HUES64 (cell line): ENCODE data around the gene MYO18B.

ENCODE experiments used
- H3K27ac ChIP-seq: 2 replicates; pipeline ENCODE4 v1.7.0; 2013; ENCODE audit warnings: low read depth, low read length, inconsistent platforms
- H3K27me3 ChIP-seq: 2 replicates; pipeline ENCODE4 v1.6.1; 2013; ENCODE audit warnings: mild to moderate bottlenecking, low read length; ENCODE audit not compliant: insufficient read depth
- H3K36me3 ChIP-seq: 2 replicates; pipeline ENCODE4 v1.6.1; 2013; ENCODE audit warnings: mild to moderate bottlenecking, low read length; ENCODE audit not compliant: insufficient read depth
- H3K4me1 ChIP-seq: 2 replicates; pipeline ENCODE4 v1.6.1; 2013; ENCODE audit warnings: mild to moderate bottlenecking, low read length, moderate library complexity; ENCODE audit not compliant: insufficient read depth
- H3K4me3 ChIP-seq: 2 replicates; pipeline ENCODE4 v1.5.1; 2013; ENCODE audit warnings: mild to moderate bottlenecking, low read length, moderate library complexity
- H3K9ac ChIP-seq: 2 replicates; pipeline ENCODE4 v1.6.1; 2013; ENCODE audit warnings: mild to moderate bottlenecking, low read depth, low read length
- H3K9me3 ChIP-seq: 2 replicates; pipeline ENCODE4 v1.6.1; 2013; ENCODE audit warnings: low read depth, low read length; ENCODE audit not compliant: insufficient read depth
- WGBS: fragments of 150-250, 120-280 bp; methylation state at CpG from one replicate; pipeline ENCODE4 v1.1.7; 2013; ENCODE audit warnings: missing lambda C conversion rate; 5-methylcytosine and 5-hydroxymethylcytosine counted together

MYO18B gene

DNA sequence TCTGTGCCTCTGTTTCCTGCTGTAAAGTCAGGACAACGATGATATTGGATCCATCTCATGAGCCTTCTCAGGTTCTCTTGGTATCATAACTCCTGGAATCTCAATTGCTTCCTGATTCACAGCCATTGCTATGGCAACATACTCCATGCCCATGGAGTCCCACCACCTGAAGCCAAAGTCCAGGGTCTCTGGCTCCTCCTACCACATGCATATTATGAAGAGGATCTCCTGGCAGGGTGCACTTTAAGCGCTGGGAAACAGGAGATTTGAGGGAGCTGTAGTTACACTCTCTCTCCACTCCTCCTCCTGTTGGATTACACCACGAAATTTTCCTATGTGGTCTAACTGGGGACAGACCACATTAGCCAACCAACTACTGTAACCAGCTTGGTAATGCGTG lies 296.4 kb downstream of the MYO18B start:
- Histone ChIP-seq H3K4me3 (no peak overlapping the region), H3K36me3 (no peaks in the 10 kb centered on the region), H3K9ac (no peak overlapping the region), H3K4me1 (no peaks in the 10 kb centered on the region), H3K27ac (no peak overlapping the region), H3K9me3 (peaks cover 14% of the 10 kb centered on the region), H3K27me3 (no peaks in the 10 kb centered on the region)
- 67% methylated on average over 4 of the region's 4 CpGs for WGBS

GRCh38 chr22:26041931-26042330 lies 299.9 kb downstream of the MYO18B start:
- no peaks in the 10 kb centered on the region for H3K36me3 ChIP-seq
- no peaks in the 10 kb centered on the region for H3K4me1 ChIP-seq
- WGBS, result 76% methylated on average over 4 of the region's 4 CpGs
- no peak overlapping the region for H3K4me3 ChIP-seq
- no peak overlapping the region for H3K27ac ChIP-seq
- no peaks in the 10 kb centered on the region for H3K9me3 ChIP-seq
- no peaks in the 10 kb centered on the region for H3K27me3 ChIP-seq
- no peak overlapping the region for H3K9ac ChIP-seq

- H3K4me3 ChIP-seq, result no peak overlapping the region
Measured at GRCh38 chr22:26043031-26043430, 301.0 kb downstream of the MYO18B start.

DNA sequence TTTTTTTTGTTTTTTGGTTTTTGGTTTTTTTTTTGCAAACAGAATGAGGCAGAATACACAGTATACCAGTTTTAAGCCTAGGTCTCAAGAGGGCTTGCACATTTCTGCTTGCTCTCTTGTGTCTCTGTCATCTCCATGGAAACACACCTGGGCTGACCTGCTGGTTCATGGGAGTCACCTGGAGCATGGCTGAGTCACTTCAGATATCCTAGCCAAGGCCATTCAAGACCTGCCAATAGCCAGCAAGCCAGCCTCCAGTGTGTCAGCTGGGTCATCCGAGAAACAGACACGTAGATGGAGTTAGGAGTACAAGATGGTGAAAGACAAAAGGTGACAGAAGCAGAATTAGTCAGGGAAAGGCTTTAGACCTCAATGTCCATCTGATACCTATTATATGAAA lies 303.1 kb downstream of the MYO18B start:
- H3K27ac ChIP-seq, result no peak overlapping the region
- WGBS, result 92% methylated on average over 2 of the region's 2 CpGs
- no peaks in the 10 kb centered on the region for H3K4me1 ChIP-seq
- H3K27me3 ChIP-seq, result no peaks in the 10 kb centered on the region
- no peaks in the 10 kb centered on the region for H3K9me3 ChIP-seq
- no peak overlapping the region for H3K9ac ChIP-seq
- H3K36me3 ChIP-seq, result no peaks in the 10 kb centered on the region
- no peak overlapping the region for H3K4me3 ChIP-seq

More at GRCh38 chr22:26043031-26043430, 301.0 kb downstream of the MYO18B start:
- H3K36me3 ChIP-seq, result no peaks in the 10 kb centered on the region
- WGBS, result 88% methylated on average over 2 of the region's 2 CpGs
- no peak overlapping the region for H3K27ac ChIP-seq
- no peaks in the 10 kb centered on the region for H3K4me1 ChIP-seq
- H3K27me3 ChIP-seq, result no peaks in the 10 kb centered on the region
- H3K9ac ChIP-seq, result no peak overlapping the region
- no peaks in the 10 kb centered on the region for H3K9me3 ChIP-seq

- no peak overlapping the region for H3K9ac ChIP-seq
- no peak overlapping the region for H3K27ac ChIP-seq
- WGBS, result 92% methylated on average over 3 of the region's 3 CpGs
- H3K36me3 ChIP-seq, result no peaks in the 10 kb centered on the region
- no peaks in the 10 kb centered on the region for H3K9me3 ChIP-seq
- no peaks in the 10 kb centered on the region for H3K4me1 ChIP-seq
- no peaks in the 10 kb centered on the region for H3K27me3 ChIP-seq
- H3K4me3 ChIP-seq, result no peak overlapping the region
Measured at GRCh38 chr22:26045860-26046259, 303.9 kb downstream of the MYO18B start.

- Histone ChIP-seq H3K9me3 (no peaks in the 10 kb centered on the region), H3K27ac (no peak overlapping the region), H3K4me1 (peaks cover 5% of the 10 kb centered on the region; the same call in 1 of the 2 replicates), H3K36me3 (no peaks in the 10 kb centered on the region), H3K27me3 (no peaks in the 10 kb centered on the region), H3K4me3 (no peak overlapping the region), H3K9ac (no peak overlapping the region)
- 100% methylated on average over 2 of the region's 2 CpGs for WGBS
Measured at GRCh38 chr22:26047516-26047915, 305.5 kb downstream of the MYO18B start.

GRCh38 chr22:26047920-26048319 lies 305.9 kb downstream of the MYO18B start:
- no peak overlapping the region for H3K4me3 ChIP-seq
- H3K9ac ChIP-seq, result no peak overlapping the region
- H3K27me3 ChIP-seq, result no peaks in the 10 kb centered on the region
- H3K9me3 ChIP-seq, result no peaks in the 10 kb centered on the region
- no peak overlapping the region for H3K27ac ChIP-seq
- H3K36me3 ChIP-seq, result no peaks in the 10 kb centered on the region
- peaks cover 5% of the 10 kb centered on the region; the same call in 1 of the 2 replicates for H3K4me1 ChIP-seq
- 91% methylated on average over 8 of the region's 8 CpGs for WGBS

DNA sequence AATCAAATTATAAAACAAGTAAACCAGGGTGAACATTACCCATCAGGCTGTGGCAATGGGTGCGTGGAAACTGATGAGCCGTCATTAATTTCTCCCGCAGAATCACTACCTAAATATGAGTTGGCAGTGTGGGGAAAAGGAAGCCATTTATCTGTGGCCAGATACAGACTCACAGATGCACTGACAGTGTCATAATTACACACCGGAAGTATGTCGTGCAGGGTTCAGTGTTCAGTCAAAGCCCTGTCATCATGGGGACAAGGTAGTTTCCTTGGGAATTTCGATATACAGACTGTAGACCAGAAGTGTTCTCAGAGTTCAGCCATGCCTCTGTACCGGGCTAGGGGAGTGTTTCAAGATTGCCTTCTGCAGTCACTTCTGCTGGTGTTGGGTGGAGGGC lies 308.1 kb downstream of the MYO18B start:
- peaks cover 23% of the 10 kb centered on the region for H3K4me1 ChIP-seq
- no peaks in the 10 kb centered on the region for H3K36me3 ChIP-seq
- H3K9ac ChIP-seq, result no peak overlapping the region
- no peaks in the 10 kb centered on the region for H3K9me3 ChIP-seq
- WGBS, result 85% methylated on average over 7 of the region's 7 CpGs
- H3K27me3 ChIP-seq, result no peaks in the 10 kb centered on the region
- H3K27ac ChIP-seq, result no peak overlapping the region
- no peak overlapping the region for H3K4me3 ChIP-seq

GRCh38 chr22:26053737-26054316 lies 311.8 kb downstream of the MYO18B start:
- Histone ChIP-seq H3K4me1 (peaks cover 37% of the 10 kb centered on the region), H3K4me3 (no peak overlapping the region), H3K9me3 (no peaks in the 10 kb centered on the region), H3K27me3 (no peaks in the 10 kb centered on the region), H3K27ac (no peak overlapping the region), H3K36me3 (no peaks in the 10 kb centered on the region), H3K9ac (no peak overlapping the region)
- WGBS, result 68% methylated on average over 4 of the region's 4 CpGs

DNA sequence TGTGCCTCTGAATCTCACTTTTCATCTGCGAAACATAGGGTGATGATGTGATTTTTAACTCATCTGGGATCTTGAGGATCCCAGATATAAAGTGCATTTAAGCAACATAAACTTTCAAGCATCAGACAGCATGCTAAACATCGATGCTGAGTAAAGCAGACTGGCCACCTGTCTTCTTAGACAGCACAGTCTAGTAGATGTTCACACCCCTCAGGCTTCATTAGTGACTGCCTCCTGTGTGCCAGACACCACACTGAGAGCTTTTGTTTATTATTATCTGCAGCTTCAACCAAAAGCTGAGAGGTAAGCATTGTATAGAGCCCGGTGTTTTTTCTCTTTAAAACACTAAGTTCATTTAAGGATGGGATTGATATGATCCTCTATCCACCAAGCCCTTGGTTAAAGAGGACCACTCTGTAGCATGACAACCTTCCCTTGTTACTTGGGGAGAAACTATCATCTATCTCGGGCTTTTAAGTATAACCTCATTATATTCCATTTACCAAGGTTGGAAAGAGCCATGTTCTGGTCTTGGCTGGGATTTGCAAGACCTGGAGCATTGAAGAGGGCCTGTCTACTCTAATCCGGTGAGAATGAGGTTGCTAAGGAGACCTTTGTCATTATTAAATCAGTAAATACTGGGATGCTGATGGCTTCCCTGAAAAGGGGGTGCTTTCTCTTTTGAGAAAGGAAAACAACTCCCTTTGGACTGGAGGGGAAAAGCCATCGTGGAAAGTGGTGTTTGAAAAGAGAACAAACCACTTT lies 313.0 kb downstream of the MYO18B start:
- WGBS, result 79% methylated on average over 6 of the region's 6 CpGs
- Histone ChIP-seq H3K9me3 (no peaks in the 10 kb centered on the region), H3K36me3 (no peaks in the 10 kb centered on the region), H3K9ac (no peak overlapping the region), H3K27ac (no peak overlapping the region), H3K27me3 (no peaks in the 10 kb centered on the region), H3K4me1 (peaks cover 37% of the 10 kb centered on the region), H3K4me3 (no peak overlapping the region)

DNA sequence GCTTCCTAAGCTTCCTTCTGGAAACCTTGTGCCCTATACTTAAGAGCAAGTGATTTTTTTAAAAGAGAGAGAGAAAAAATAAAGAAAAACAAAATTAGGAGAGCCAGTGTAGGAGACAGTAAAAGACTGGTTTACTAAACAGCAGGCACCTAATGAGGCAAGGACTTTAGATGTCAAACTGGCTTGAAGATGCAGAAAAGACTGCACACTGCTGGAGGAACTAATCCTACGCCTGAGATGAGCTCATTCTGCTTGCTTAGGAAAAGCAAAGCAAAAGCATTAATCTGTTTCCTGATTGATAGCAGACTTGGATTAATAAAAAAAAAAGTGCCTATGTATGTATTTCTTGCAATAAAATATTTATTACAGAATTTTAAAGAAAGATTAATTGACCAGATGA lies 313.7 kb downstream of the MYO18B start:
- Histone ChIP-seq H3K27me3 (no peaks in the 10 kb centered on the region), H3K4me3 (no peak overlapping the region), H3K9ac (no peak overlapping the region), H3K4me1 (peaks cover 37% of the 10 kb centered on the region), H3K36me3 (no peaks in the 10 kb centered on the region), H3K27ac (no peak overlapping the region), H3K9me3 (no peaks in the 10 kb centered on the region)
- 85% methylated on average over 1 of the region's 1 CpG for WGBS
